IMR-90 (cell line): ENCODE measurements around the gene CSRNP3. TPM values are rescaled to one million over a fixed set of nuclear protein-coding genes. Genes with fewer than 3 reads are reported as not detected.

Experiments
- ATAC-seq: fragments of 200-7000 bp; cut with Tn5 transposase; 2 replicates; pipeline ENCODE4 v1.9.1; 2020; ENCODE audit warnings: low read depth, mild to moderate bottlenecking, moderate library complexity
- BruUV-seq: library from RNA; stranded (reverse); fragments of 400-500 nt; replicated peaks from 2 replicates; lab custom pipeline; 2021; lab: Mats Ljungman, UMichigan
- CTCF ChIA-PET: fragments of 300-600 bp; formaldehyde crosslinking; extraction: SDS; loops from one replicate; lab custom pipeline; 2021; ENCODE audit warnings: antibody characterized with exemption; lab: Yijun Ruan, JAX
- POLR2A ChIA-PET: fragments of 300-600 bp; sonication (Branson Sonifier 250); formaldehyde crosslinking; loops from one replicate; lab custom pipeline; 2022; ENCODE audit warnings: antibody characterized with exemption; ENCODE audit not compliant: unreplicated experiment; lab: Charles Lee
- DNase-seq: peaks from one replicate; pipeline ENCODE4 v3.0.0; 2013
- H2AFZ ChIP-seq: replicated peaks from 2 replicates; pipeline ENCODE3; 2013; ENCODE audit warnings: low read length, mild to moderate bottlenecking; ENCODE audit not compliant: poor library complexity
- H2AK5ac ChIP-seq: 2 replicates; pipeline ENCODE4 v1.6.1; 2013; ENCODE audit warnings: low read depth, low read length, inconsistent platforms
- H2AK9ac ChIP-seq: replicated peaks from 2 replicates; pipeline ENCODE3; 2013; ENCODE audit warnings: mild to moderate bottlenecking, low read depth, low read length, moderate library complexity; ENCODE audit not compliant: poor library complexity
- H2BK120ac ChIP-seq: 2 replicates; pipeline ENCODE4 v1.6.1; 2013; ENCODE audit warnings: low read depth, low read length, inconsistent platforms
- H2BK15ac ChIP-seq: 3 replicates; pipeline ENCODE4 v1.6.1; 2013; ENCODE audit warnings: low read depth, low read length, inconsistent platforms
- H2BK20ac ChIP-seq: 2 replicates; pipeline ENCODE4 v1.6.1; 2013; ENCODE audit warnings: low read depth, mild to moderate bottlenecking, inconsistent platforms, low read length, moderate library complexity
- H2BK5ac ChIP-seq: 2 replicates; pipeline ENCODE4 v1.6.1; 2013; ENCODE audit warnings: mild to moderate bottlenecking, low read depth, low read length, inconsistent platforms; ENCODE audit not compliant: poor library complexity, severe bottlenecking
- H3K14ac ChIP-seq: replicated peaks from 2 replicates; pipeline ENCODE4 v1.6.1; 2013; ENCODE audit warnings: low read depth, low read length, inconsistent platforms
- H3K18ac ChIP-seq: 2 replicates; pipeline ENCODE4 v1.6.1; 2013; ENCODE audit warnings: low read depth, low read length, control low read depth
- H3K23ac ChIP-seq: 2 replicates; pipeline ENCODE4 v1.6.1; 2013; ENCODE audit warnings: low read depth, low read length, inconsistent platforms
- H3K27ac ChIP-seq: 2 replicates; pipeline ENCODE4 v1.5.1; 2013; ENCODE audit warnings: mild to moderate bottlenecking, control low read depth, low read length; ENCODE audit not compliant: insufficient read depth
- H3K27me3 ChIP-seq: 2 replicates; pipeline ENCODE4 v1.6.1; 2013; ENCODE audit warnings: low read length; ENCODE audit not compliant: control insufficient read depth, insufficient read depth
- H3K36me3 ChIP-seq: 2 replicates; pipeline ENCODE4 v1.6.1; 2013; ENCODE audit warnings: low read length, mixed read lengths; ENCODE audit not compliant: control insufficient read depth, insufficient read depth
- H3K4ac ChIP-seq: 2 replicates; pipeline ENCODE4 v1.6.1; 2013; ENCODE audit warnings: low read depth, low read length, inconsistent platforms
- H3K4me1 ChIP-seq: 2 replicates; pipeline ENCODE4 v1.6.1; 2013; ENCODE audit warnings: low read length, mixed read lengths; ENCODE audit not compliant: control insufficient read depth, insufficient read depth
- H3K4me2 ChIP-seq: 2 replicates; pipeline ENCODE4 v1.6.1; 2013; ENCODE audit warnings: low read depth, mild to moderate bottlenecking, control low read depth, low read length, moderate library complexity
- H3K4me3 ChIP-seq: 2 replicates; pipeline ENCODE4 v1.5.1; 2013; ENCODE audit warnings: low read depth, mild to moderate bottlenecking, control low read depth, low read length, moderate library complexity; ENCODE audit not compliant: insufficient read depth
- H3K56ac ChIP-seq: 2 replicates; pipeline ENCODE4 v1.6.1; 2013; ENCODE audit warnings: low read length, inconsistent platforms; ENCODE audit not compliant: insufficient read depth; ENCODE audit errors: extremely low read depth
- H3K79me1 ChIP-seq, 2 experiments: 2 replicates each; pipeline ENCODE4 v1.6.1; 2013; ENCODE audit warnings: low read length in 2 of 2, inconsistent platforms in 1 of 2, low read depth in 1 of 2
- H3K9ac ChIP-seq: 2 replicates; pipeline ENCODE4 v1.6.1; 2013; ENCODE audit warnings: low read depth, low read length, control low read depth
- H3K9me1 ChIP-seq: 2 replicates; pipeline ENCODE4 v1.6.1; 2013; ENCODE audit warnings: low read length, inconsistent platforms; ENCODE audit not compliant: insufficient read depth
- H3K9me3 ChIP-seq: 2 replicates; pipeline ENCODE4 v1.6.1; 2013; ENCODE audit warnings: low read length; ENCODE audit not compliant: control insufficient read depth, insufficient read depth
- H4K20me1 ChIP-seq: 2 replicates; pipeline ENCODE4 v1.6.1; 2013; ENCODE audit warnings: low read length, inconsistent platforms; ENCODE audit not compliant: insufficient read depth
- H4K5ac ChIP-seq: 2 replicates; pipeline ENCODE4 v1.6.1; 2013; ENCODE audit warnings: mild to moderate bottlenecking, low read depth, low read length, control low read depth
- H4K8ac ChIP-seq, 2 experiments: 2 replicates each; pipeline ENCODE4 v1.6.1; 2013; ENCODE audit warnings: low read depth in 2 of 2, low read length in 2 of 2, control low read depth in 1 of 2, inconsistent platforms in 1 of 2
- H4K91ac ChIP-seq: 2 replicates; pipeline ENCODE4 v1.6.1; 2013; ENCODE audit warnings: low read depth, low read length, inconsistent platforms; ENCODE audit not compliant: insufficient read depth
- BHLHE40 ChIP-seq: fragments of 150-350 bp; IDR thresholded peaks from 2 replicates; pipeline ENCODE4 v1.6.1; 2016; ENCODE audit warnings: mild to moderate bottlenecking, low read depth, low read length
- CEBPB ChIP-seq: IDR thresholded peaks from 2 replicates; pipeline ENCODE4 v1.6.1; 2012; ENCODE audit warnings: low read depth, low read length, improper control_type of control experiment
- CHD1 ChIP-seq: IDR thresholded peaks from 2 replicates; pipeline ENCODE4 v1.6.1; 2012; ENCODE audit warnings: low read depth, low read length, improper control_type of control experiment
- CTCF ChIP-seq: conservative IDR thresholded peaks from 2 replicates; pipeline ENCODE4 v1.5.1; 2012; ENCODE audit warnings: mild to moderate bottlenecking, low read depth, low read length, improper control_type of control experiment
- MXI1 ChIP-seq: IDR thresholded peaks from 2 replicates; pipeline ENCODE4 v1.6.1; 2012; ENCODE audit warnings: low read depth, mild to moderate bottlenecking, low read length, moderate library complexity, borderline replicate concordance
- POLR2A ChIP-seq: IDR thresholded peaks from 2 replicates; pipeline ENCODE4 v1.6.1; 2012; ENCODE audit warnings: mild to moderate bottlenecking, low read depth, low read length
- WGBS, 2 experiments: methylation state at CpG; one replicate each; pipeline versions ENCODE4 v1.1.5 to v1.1.7; 2013; ENCODE audit warnings: missing lambda C conversion rate in 2 of 2; ENCODE audit not compliant: insufficient read length in 1 of 2; ENCODE audit errors: extremely low coverage in 2 of 2; 5-methylcytosine and 5-hydroxymethylcytosine counted together
- dilution Hi-C: fragments of 300-500 bp; cut with HindIII; formaldehyde crosslinking; loops from one replicate; pipeline ENCODE4 v1.14.3; 2018; ENCODE audit warnings: low sequenced_read_pairs; ENCODE audit not compliant: unreplicated experiment
- in situ Hi-C: fragments of 300-500 bp; cut with MboI; formaldehyde crosslinking; loops from 3 replicates; pipeline ENCODE4 v1.14.3; 2019; ENCODE audit warnings: low sequenced_read_pairs, inconsistent platforms, mixed read lengths
- intact Hi-C: fragments of 100-400 bp; cut with micrococcal nuclease; formaldehyde crosslinking; loops from 2 replicates; pipeline ENCODE4 v1.10.0; 2022
- polyA plus RNA-seq, 3 experiments: library from polyadenylated mRNA; depleted of rRNA; stranded (reverse); fragments of >200 nt; gene quantifications; 2 replicates each; pipeline ENCODE4 v1.2.3, GENCODE V29; 2012; ENCODE audit warnings: low replicate concordance in 1 of 3
- total RNA-seq: library from RNA; depleted of rRNA; stranded (reverse); fragments of >200 nt; gene quantifications from 2 replicates; pipeline ENCODE4 v1.2.3, GENCODE V29; 2012
- TF ChIP-seq, protein P1 (sequence below): fragments of 150-350 bp; IDR thresholded peaks from 2 replicates; pipeline ENCODE4 v1.6.1; 2016; ENCODE audit warnings: low read depth, mild to moderate bottlenecking, low read length, moderate library complexity, borderline replicate concordance

The CSRNP3 gene
- total and polyA plus RNA-seq, 2 of the 4 experiments (the other 2 are of a cell fraction) = 0.21 to 0.72 TPM

- CTCF ChIA-PET = no interaction called here
- WGBS, 2 experiments = 50% methylated on average over 1 of the region's 6 CpGs; no CpG with 5 or more reads in 1 of the 2 experiments
Observed at GRCh38 chr2:165563468-165564225, 94.1 kb downstream of the CSRNP3 start.

More at GRCh38 chr2:165563468-165564225, 94.1 kb downstream of the CSRNP3 start:
- H3K23ac ChIP-seq = no peak overlapping the region
- H2BK20ac ChIP-seq = no peak overlapping the region
- H3K27ac ChIP-seq = no peak overlapping the region
- intact Hi-C loops (loop anchor here (2.0 to 10.0 kb wide), 2 partner anchors 19 to 311 kb away; no protein-coding TSS in a partner anchor), in situ Hi-C loops (no loop called here), dilution Hi-C loops (no loop called here)
- H4K5ac ChIP-seq = no peak overlapping the region
- H2BK5ac ChIP-seq = no peak overlapping the region
- H3K4me3 ChIP-seq = no peak overlapping the region
- H2BK120ac ChIP-seq = no peak overlapping the region
- H2BK15ac ChIP-seq = no peak overlapping the region
- no peak overlapping the region for H3K18ac ChIP-seq
- H3K14ac ChIP-seq = no peak overlapping the region
- no peak overlapping the region for H2AK5ac ChIP-seq
- no peaks in the 10 kb centered on the region for H3K4me1 ChIP-seq
- no peak overlapping the region for H2AFZ ChIP-seq
- no peaks in the 10 kb centered on the region for H3K79me1 ChIP-seq
- DNase-seq (no peak), ATAC-seq (no peak)
- no peak overlapping the region for H3K4me2 ChIP-seq
- no peak overlapping the region for H3K56ac ChIP-seq
- no peaks in the 10 kb centered on the region for H3K36me3 ChIP-seq
- H3K9me1 ChIP-seq = no peaks in the 10 kb centered on the region
- POLR2A ChIA-PET = no interaction called here
- no peaks in the 10 kb centered on the region for H3K27me3 ChIP-seq
- H4K8ac ChIP-seq = no peak overlapping the region
- H4K20me1 ChIP-seq = no peaks in the 10 kb centered on the region
- TF ChIP-seq MXI1 = no peak
- no peak for TF ChIP-seq CHD1
- TF ChIP-seq, protein P1, sequence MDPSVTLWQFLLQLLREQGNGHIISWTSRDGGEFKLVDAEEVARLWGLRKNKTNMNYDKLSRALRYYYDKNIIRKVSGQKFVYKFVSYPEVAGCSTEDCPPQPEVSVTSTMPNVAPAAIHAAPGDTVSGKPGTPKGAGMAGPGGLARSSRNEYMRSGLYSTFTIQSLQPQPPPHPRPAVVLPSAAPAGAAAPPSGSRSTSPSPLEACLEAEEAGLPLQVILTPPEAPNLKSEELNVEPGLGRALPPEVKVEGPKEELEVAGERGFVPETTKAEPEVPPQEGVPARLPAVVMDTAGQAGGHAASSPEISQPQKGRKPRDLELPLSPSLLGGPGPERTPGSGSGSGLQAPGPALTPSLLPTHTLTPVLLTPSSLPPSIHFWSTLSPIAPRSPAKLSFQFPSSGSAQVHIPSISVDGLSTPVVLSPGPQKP = no peak
- TF ChIP-seq POLR2A = no peak
- no peak for TF ChIP-seq BHLHE40
- TF ChIP-seq CTCF = no peak
- TF ChIP-seq CEBPB = no peak
- no TSS peak for BruUV-seq
- H4K91ac ChIP-seq = no peak overlapping the region
- H2AK9ac ChIP-seq = no peak overlapping the region
- H3K9ac ChIP-seq = no peak overlapping the region
- H3K9me3 ChIP-seq = no peaks in the 10 kb centered on the region
- no peak overlapping the region for H3K4ac ChIP-seq
